Cortex of kidney (tissue), 1 donor: ENCODE results near the gene KIAA1755.

Experiments used
- DNase-seq: peaks from one replicate; lab custom pipeline; 2025; lab: John Stamatoyannopoulos, UW

Gene KIAA1755

DNA sequence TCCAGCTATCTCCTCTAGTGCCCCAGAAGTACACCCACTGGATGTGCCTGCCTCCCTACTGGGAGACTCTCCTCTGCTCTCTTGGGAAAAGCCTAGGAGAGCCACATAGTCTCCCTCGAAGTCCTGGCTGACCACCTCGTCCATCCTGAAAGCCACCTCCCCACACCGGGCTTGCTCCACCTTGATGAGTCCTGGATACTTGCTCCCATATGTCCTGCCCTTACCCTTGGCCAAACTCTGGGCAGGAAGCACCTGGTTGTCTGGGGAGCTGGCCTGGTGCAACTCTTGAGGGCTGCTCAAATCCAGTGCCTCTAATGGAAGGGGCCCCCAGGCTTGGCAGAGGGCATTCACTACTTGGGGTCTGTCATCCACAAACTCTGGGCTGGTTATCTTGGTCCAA lies 19.3 kb downstream of the KIAA1755 start:
- DNase-seq = no peak

DNA sequence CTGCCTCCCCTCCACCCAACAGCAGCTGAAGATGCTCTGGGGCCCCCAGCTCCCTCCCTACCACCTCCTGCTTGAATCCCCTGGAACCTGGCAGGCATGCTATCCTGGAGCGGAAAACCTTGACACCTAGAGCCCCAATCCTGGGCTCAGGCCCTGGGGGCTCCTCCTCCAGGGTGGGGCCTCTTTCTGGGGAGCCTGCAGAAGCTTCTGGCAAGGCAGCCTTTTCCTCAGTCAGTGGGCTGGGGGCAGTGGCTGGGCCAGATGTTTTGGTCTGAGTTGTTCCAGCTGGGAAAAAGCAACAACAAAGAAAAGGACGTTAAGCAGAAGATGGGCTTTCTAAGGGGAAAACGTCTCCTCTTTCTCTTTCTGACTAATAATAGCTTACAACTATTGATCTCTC lies 21.1 kb downstream of the KIAA1755 start:
- DNase-seq = no peak

GRCh38 chr20:38238829-38239228 lies 21.7 kb downstream of the KIAA1755 start:
- no peak for DNase-seq

DNA sequence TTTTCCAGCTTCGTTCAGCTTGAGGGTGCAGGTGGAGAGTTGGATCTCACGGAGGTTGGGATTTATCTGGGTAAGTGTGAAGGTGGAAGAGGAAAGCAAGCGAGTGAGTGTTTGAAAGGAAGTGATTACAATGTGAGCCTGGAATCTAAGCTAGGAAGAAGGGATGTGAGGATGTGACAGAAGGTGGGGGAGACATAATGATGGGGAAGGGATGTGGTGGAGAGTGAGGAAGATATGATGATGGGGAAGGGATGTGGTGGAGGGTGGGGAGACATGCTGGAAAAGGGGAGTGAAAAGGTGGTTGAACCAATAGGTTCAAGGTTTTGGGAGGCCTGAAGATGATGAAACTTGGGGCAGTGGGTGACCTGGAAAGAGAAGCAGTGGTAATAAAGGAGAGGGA lies 23.2 kb downstream of the KIAA1755 start:
- DNase-seq = no peak

DNA sequence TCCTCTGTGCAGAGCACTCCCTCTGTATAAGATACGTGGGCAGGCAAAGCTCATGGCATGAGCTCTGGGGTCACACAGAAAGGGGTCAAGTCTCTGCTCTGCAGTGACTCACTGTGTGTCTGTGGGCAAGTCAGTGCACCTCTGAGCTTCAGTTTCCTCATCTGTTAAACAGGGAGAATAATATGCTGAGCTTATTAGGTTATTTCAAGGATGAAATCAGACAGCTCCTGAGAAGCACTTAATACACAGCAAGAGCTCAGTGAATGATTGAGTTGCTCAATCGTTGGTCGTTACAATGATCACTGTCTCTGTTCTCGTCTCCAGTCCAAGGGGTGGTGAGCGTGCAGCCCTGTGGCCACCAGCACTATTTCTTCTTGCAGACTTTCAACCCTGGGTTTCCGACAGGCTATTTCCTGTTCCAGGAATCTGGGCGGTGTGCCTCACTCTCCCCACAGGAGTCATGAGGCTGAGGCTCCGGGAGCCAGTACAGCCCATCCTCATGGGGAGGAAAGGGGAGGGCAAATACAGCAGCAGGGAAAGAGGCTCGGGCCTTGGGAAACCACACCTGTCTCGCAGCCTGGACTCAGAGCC lies 28.9 kb downstream of the KIAA1755 start:
- no peak for DNase-seq

GRCh38 chr20:38230957-38231526 lies 29.5 kb downstream of the KIAA1755 start:
- no peak for DNase-seq

DNA sequence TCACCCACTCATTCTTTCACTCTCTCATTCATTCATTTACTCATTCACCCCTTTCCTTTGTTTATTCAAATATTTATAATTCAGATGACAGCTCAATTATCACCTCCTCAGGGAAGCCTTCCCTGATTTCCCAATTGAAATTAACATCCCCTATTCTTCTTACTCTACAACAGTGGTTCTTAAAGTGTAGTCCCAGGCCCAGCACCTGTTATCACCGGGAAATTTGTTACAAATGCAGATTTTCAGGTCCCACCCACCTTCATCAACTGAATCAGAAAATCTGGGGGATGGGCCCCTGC lies 30.3 kb downstream of the KIAA1755 start:
- no peak for DNase-seq

- DNase-seq = no peak
Measured at GRCh38 chr20:38229376-38230252, 30.9 kb downstream of the KIAA1755 start.

DNA sequence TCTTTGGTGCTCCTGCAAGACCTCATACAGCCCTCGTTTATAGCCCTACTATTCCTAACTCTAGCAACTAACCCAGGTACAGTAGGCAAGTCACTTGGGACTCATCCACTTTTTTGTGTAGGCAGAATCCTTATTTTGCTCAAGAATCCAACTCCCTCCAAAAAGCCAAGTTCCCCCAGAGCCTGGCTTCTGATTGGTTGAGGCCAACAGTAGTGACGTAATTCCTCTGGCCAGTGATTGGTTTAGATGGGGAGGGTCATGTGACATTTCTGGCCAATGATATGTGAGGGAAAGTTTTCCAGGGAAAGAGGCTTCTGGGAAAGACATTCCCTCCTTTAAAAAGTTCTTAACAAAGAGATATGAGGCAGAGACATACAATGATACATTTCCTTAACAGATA lies 32.1 kb downstream of the KIAA1755 start:
- DNase-seq = no peak

- no peak for DNase-seq
Measured at GRCh38 chr20:38227420-38228360, 32.8 kb downstream of the KIAA1755 start.

- no peak for DNase-seq
Measured at GRCh38 chr20:38226553-38226952, 34.0 kb downstream of the KIAA1755 start.

DNA sequence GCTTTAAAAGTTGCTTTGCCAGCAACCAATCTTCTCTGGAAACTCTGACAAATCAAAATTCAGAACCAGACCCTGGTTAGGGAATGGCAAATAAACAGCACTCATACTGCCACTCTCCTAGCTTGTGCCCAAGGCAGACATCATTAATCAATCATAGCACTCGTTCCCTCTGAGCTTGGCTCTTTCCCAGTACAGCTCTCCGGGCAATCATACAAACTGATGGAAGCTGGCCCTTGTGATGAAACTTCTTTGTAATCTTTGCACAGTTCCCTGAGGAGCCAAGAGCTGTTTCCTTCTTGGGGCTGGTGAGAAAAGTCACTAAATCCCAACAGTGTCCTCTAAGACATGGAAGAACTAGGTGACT lies 34.7 kb downstream of the KIAA1755 start:
- no peak for DNase-seq

GRCh38 chr20:38225240-38225899 lies 35.2 kb downstream of the KIAA1755 start:
- no peak for DNase-seq

GRCh38 chr20:38224531-38224930 lies 36.0 kb downstream of the KIAA1755 start:
- no peak for DNase-seq

GRCh38 chr20:38223743-38224100 lies 36.8 kb downstream of the KIAA1755 start:
- DNase-seq = no peak

DNA sequence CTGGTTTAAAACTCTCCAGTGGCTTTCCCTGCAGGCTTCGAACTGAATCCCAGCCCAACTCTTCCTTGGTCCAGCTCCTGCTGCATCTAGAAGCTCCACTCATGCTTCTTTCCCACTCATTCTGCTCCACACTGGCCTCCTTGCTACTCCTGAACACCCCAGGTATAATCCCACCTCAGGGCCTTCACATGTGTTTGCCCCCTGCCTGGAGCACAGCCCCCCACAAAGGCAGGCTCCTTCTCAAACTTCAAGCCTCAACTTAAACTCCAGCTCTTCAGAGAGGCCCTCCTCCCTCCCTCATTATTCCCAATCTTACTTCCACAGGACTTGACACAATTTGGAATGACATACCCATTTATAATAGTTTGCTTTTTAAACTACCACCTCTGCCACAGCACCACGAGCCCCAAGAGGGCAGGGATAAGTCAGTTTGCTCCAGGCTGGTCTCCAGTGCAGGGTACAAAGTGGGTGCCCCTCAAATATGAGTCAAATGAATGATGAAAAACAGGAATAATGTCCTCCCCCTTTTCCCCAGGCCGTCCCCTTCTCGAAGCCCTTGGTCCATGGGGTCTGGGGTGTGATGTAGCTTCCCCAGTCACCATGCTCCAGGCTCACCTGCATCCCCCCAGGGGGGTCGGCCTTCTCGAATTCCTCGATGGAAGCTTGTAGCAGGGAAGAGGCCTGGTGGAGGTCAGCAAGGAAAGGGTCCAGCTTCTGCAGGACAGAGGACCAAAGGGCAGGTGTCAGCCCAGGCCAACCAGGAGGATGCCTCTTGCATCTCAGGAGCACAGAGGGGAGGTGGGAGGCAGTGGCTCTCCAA lies 37.4 kb downstream of the KIAA1755 start:
- no peak for DNase-seq

DNA sequence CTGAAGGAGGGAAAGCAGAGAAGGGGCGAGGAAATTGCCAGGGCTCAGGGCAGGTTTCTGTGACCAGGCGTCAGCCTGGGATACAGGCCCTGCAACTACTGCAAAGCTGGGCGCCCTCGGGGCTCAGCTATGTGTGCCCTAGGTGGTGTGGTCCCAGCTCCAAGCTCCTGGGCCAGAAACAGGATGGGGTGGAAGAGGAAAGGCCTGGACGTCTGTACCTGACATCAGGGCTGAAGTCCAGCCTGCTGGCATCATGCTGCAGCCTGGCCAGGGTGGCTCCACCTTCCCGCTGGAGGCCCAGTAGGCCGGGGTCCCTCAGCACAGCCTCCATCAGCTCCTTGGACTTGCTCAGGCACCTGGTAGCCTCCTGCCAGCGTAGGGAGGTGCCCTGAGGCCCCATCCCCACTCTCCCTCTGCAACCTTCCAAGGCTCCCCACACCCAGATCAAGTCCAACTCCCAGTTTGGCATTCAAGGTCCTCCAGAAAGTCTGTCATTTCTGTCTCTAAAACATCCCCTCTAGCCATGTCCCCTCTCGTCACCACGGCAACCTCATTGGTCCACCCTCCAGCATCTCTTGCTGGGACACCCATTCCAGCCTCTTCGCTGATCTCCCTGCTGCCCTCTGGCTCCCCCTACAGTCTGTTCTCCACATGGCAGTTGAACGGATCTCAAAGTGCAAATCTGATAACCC lies 38.2 kb downstream of the KIAA1755 start:
- DNase-seq = no peak

DNA sequence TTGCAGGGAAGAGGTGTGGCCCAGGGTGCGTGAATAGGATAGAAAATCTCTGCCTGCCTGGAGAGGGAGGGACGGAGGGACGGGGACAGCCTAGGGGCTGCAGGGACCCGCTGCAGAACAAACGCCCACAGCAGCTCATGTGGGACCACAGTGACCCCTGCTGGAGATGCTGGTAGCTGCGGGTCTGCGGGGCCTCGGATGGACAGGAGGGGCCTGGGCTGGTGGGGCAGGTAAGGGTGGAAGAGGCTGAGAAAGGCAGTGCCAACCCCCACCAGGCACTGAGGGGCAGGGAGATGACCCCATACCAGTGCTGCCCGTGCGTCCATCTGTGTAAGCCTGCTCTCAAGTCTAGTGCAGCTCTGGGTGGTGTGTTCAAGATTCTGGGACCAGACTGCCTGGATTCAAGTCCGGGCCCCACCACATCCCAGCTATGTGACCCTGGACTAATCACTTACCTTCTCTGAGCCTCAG lies 39.4 kb downstream of the KIAA1755 start:
- no peak for DNase-seq

DNA sequence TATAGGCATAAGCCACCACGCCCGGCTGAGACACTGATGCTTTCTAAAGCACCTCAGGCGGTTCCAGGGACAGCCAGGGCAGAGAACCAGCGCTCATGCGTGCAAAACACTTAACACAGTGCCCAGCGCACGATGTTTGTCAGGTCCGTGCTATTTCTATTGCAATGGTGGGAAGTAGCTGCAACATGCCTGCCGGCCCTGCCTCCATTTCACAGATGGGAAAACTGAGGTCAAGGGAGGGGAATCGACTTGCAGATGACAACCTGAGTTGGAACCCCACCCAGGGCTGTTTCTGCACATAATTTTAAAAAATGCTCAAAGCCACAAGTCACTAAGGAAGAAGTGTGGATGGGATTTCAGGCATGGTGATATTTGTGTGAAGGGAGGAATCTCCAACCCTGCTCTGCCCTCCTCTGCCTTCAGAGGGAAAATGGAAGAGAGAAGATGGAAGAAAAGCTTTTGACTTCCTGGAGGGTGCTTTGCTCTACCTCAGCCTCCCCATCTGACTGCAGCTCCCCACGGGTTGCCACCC lies 39.9 kb downstream of the KIAA1755 start:
- no peak for DNase-seq
